ENCODE data around the gene DOCK2. TPM values are rescaled to one million over a fixed set of nuclear protein-coding genes. Genes with fewer than 3 reads are reported as not detected.

The DOCK2 gene
- total and polyA plus RNA-seq, 9 of the 15 experiments (the other 6 are each of a cell fraction or from before 2014, with no cell fraction given): 4.5 to 42.6 (median 20.5) TPM

- Histone ChIP-seq H3K9me1 (ENCODE audit: control insufficient read depth, insufficient read depth, low read length) (no peaks in the 10 kb centered on the region), H3K27ac (ENCODE audit: extremely low read depth, low read depth, low read length) (no peak overlapping the region), H4K20me1 (replicated peaks; ENCODE audit: control insufficient read depth, insufficient read depth, low read length) (no peaks in the 10 kb centered on the region), H3K4me3 (no peak overlapping the region), H3K27me3 (ENCODE audit: control insufficient read depth in 2 of 2, insufficient read depth in 2 of 2, low read length in 2 of 2) (peaks cover 0 to 5% of the 10 kb centered on the region in 2 experiments; a peak in 2 of 5 replicates), H3K4me2 (ENCODE audit: insufficient read depth, low read length) (no peak overlapping the region), H3K4me1 (replicated peaks in 1 of 2; ENCODE audit: control insufficient read depth in 2 of 2, insufficient read depth in 2 of 2, low read length in 2 of 2) (no peaks in the 10 kb centered on the region), H3K9ac (ENCODE audit: insufficient read depth in 1 of 2, low read depth in 2 of 2, low read length in 2 of 2) (no peak overlapping the region), H3K79me2 (ENCODE audit: control insufficient read depth, insufficient read depth, low read length) (no peaks in the 10 kb centered on the region), H3K36me3 (ENCODE audit: control insufficient read depth, insufficient read depth, low read length) (no peaks in the 10 kb centered on the region), H2AFZ (ENCODE audit: low read depth, low read length) (no peak overlapping the region), H3K9me3 (replicated peaks; ENCODE audit: control insufficient read depth, insufficient read depth, low read depth, low read length) (no peaks in the 10 kb centered on the region)
- ChIA-PET POLR2A (no interaction called here), CTCF (ENCODE audit: low intra/inter-chr PET ratio) (no interaction called here)
- ATAC-seq: no peak
- WGBS (ENCODE audit: insufficient coverage, low coverage, missing lambda C conversion rate): 36% methylated on average over 4 of the region's 6 CpGs
- no peak for TF ChIP-seq E2F6 (IDR thresholded peaks at IDR 0.05; ENCODE audit: borderline replicate concordance in 1 of 2, extremely low read depth in 1 of 2, insufficient read depth in 1 of 2, insufficient read length in 1 of 2, low read depth in 1 of 2, low read length in 1 of 2, poor library complexity in 1 of 2, severe bottlenecking in 1 of 2)
- TF ChIP-seq FOXJ2 (tag; IDR thresholded peaks at IDR 0.05): no peak
- TF ChIP-seq JUND (IDR thresholded peaks at IDR 0.05; ENCODE audit: borderline replicate concordance, low read depth, low read length): no peak
- TF ChIP-seq JUND (tag; IDR thresholded peaks at IDR 0.05; ENCODE audit: borderline replicate concordance, low read depth, low read length): no peak
- no peak for TF ChIP-seq TEAD1 (CRISPR knock-in tag; IDR thresholded peaks at IDR 0.05)
- FAIRE-seq: no peak
- DNase-seq (ENCODE audit: extremely low read depth in 1 of 4, low spot score in 3 of 4): no peak
- intact Hi-C loops (cut with micrococcal nuclease): no loop called here
- no TSS peak for BruUV-seq (replicated peaks)
- in situ Hi-C loops (cut with MboI): no loop called here
Measured at GRCh38 chr5:169944115-169944514, 307.0 kb downstream of the DOCK2 start.

All from K562 (cell line).